Calu3 (cell line): Measurements from ENCODE around the gene TRIO. TPM values are rescaled to one million over a fixed set of nuclear protein-coding genes. Genes with fewer than 3 reads are reported as not detected.

ENCODE experiments used
- BruUV-seq: library from RNA; stranded (reverse); fragments of 400-500 nt; replicated peaks from 2 replicates; lab custom pipeline; 2021; lab: Mats Ljungman, UMichigan
- CTCF ChIA-PET: fragments of 300-600 bp; sonication (Branson Sonifier 250); formaldehyde crosslinking; loops from one replicate; lab custom pipeline; 2022; ENCODE audit warnings: antibody characterized with exemption; lab: Charles Lee
- DNase-seq: peaks from one replicate; pipeline ENCODE4 v3.0.0; 2022
- H3K27ac Mint-ChIP-seq: one replicate; pipeline ENCODE4 v1.8.0; 2022; ENCODE audit warnings: mixed read lengths; ENCODE audit not compliant: unreplicated experiment
- H3K27me3 Mint-ChIP-seq: one replicate; pipeline ENCODE4 v1.8.0; 2022; ENCODE audit warnings: mixed read lengths; ENCODE audit not compliant: unreplicated experiment
- H3K36me3 Mint-ChIP-seq: one replicate; pipeline ENCODE4 v1.8.0; 2022; ENCODE audit warnings: mild to moderate bottlenecking, moderate library complexity, mixed read lengths; ENCODE audit not compliant: insufficient read depth, unreplicated experiment
- H3K4me1 Mint-ChIP-seq: one replicate; pipeline ENCODE4 v1.8.0; 2022; ENCODE audit warnings: mild to moderate bottlenecking, low read depth, mixed read lengths; ENCODE audit not compliant: unreplicated experiment
- H3K4me3 Mint-ChIP-seq: one replicate; pipeline ENCODE4 v1.8.0; 2022; ENCODE audit warnings: mild to moderate bottlenecking, low read depth, moderate library complexity, mixed read lengths; ENCODE audit not compliant: unreplicated experiment
- H3K9me3 Mint-ChIP-seq: one replicate; pipeline ENCODE4 v1.8.0; 2022; ENCODE audit warnings: low read depth, mixed read lengths; ENCODE audit not compliant: unreplicated experiment
- intact Hi-C: fragments of 100-400 bp; cut with micrococcal nuclease; formaldehyde crosslinking; loops from one replicate; pipeline ENCODE4 v1.10.0; 2022; ENCODE audit not compliant: unreplicated experiment
- total RNA-seq: library from RNA; stranded (reverse); gene quantifications from 2 replicates; pipeline ENCODE4 v1.2.3, GENCODE V29; 2022
- TF ChIP-seq, protein P1 (sequence below): fragments of 200-600 bp; IDR thresholded peaks from one replicate; pipeline ENCODE4 v1.8.0; 2022; ENCODE audit warnings: antibody characterized with exemption; ENCODE audit not compliant: unreplicated experiment

Gene TRIO
- total RNA-seq, 1 experiment from 2014 or later = 183 TPM

DNA sequence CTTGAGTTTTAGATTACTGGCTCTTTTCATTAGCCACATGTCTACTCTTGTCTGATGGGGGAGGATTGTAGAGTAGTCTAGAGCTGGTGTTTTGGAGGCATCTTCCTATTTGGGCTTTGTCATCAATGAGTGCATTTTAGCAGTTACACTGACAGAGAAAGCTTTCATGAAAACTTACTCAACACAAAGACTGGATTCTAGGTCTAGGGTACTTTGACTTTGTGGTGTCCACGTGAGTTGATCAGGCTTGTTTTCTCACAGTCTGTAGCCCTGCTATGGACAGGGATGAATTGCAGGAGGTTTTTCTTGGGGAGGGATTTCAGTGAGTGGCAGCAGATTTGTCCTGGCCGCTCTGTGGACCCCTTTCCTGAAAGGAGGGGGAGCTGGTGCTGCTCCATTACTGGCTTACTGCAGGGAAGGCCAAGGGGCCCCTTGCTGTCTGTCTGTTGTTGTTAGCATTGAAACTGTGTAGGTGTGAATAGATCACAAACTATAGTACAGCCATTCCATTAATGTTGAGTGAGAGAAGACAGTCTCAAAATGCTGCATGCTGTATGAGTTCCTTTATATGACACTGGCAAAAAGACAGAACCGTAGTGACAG, 6.6 kb downstream of the TRIO start:
- intact Hi-C loops = loop anchor here (5.0 kb wide), 1 partner anchor 162 kb away; no protein-coding TSS in a partner anchor
- no peaks in the 10 kb centered on the region for H3K27me3 Mint-ChIP-seq
- TF ChIP-seq, protein P1, sequence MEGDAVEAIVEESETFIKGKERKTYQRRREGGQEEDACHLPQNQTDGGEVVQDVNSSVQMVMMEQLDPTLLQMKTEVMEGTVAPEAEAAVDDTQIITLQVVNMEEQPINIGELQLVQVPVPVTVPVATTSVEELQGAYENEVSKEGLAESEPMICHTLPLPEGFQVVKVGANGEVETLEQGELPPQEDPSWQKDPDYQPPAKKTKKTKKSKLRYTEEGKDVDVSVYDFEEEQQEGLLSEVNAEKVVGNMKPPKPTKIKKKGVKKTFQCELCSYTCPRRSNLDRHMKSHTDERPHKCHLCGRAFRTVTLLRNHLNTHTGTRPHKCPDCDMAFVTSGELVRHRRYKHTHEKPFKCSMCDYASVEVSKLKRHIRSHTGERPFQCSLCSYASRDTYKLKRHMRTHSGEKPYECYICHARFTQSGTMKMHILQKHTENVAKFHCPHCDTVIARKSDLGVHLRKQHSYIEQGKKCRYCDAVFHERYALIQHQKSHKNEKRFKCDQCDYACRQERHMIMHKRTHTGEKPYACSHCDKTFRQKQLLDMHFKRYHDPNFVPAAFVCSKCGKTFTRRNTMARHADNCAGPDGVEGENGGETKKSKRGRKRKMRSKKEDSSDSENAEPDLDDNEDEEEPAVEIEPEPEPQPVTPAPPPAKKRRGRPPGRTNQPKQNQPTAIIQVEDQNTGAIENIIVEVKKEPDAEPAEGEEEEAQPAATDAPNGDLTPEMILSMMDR = no peak
- CTCF ChIA-PET = no interaction called here
- peak overlapping the region; percentile 54 for H3K27ac Mint-ChIP-seq
- H3K4me3 Mint-ChIP-seq = peak overlapping the region; percentile 49
- peaks cover 43% of the 10 kb centered on the region for H3K4me1 Mint-ChIP-seq
- H3K9me3 Mint-ChIP-seq = no peaks in the 10 kb centered on the region
- peaks cover 41% of the 10 kb centered on the region for H3K36me3 Mint-ChIP-seq
- no TSS peak for BruUV-seq
- no peak for DNase-seq

DNA sequence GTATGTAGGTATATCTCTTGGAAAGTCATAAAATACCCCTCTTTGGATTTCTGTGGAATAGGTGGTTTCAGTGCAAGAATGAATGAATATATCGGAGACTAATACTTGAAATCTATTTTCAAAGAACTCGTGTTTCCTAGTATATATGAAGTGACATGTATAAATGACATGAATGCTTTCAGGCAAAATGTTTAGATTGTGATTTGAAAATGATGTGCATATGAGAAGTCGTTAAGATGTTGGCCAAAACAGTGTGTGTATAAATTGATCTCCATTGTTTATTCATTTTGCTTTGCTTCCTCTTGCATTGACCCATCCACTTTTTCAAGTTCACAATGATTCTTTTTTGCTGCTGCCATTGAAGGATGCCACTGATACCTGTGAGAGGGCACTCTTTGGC, 8.3 kb downstream of the TRIO start:
- TF ChIP-seq, protein P1 = no peak
- H3K27ac Mint-ChIP-seq = no peak overlapping the region
- CTCF ChIA-PET = no interaction called here
- peaks cover 39% of the 10 kb centered on the region for H3K4me1 Mint-ChIP-seq
- no peaks in the 10 kb centered on the region for H3K27me3 Mint-ChIP-seq
- H3K4me3 Mint-ChIP-seq = no peak overlapping the region
- H3K36me3 Mint-ChIP-seq = peaks cover 24% of the 10 kb centered on the region
- no peaks in the 10 kb centered on the region for H3K9me3 Mint-ChIP-seq
- no peak for DNase-seq
- intact Hi-C loops = no loop called here
- no TSS peak for BruUV-seq

DNA sequence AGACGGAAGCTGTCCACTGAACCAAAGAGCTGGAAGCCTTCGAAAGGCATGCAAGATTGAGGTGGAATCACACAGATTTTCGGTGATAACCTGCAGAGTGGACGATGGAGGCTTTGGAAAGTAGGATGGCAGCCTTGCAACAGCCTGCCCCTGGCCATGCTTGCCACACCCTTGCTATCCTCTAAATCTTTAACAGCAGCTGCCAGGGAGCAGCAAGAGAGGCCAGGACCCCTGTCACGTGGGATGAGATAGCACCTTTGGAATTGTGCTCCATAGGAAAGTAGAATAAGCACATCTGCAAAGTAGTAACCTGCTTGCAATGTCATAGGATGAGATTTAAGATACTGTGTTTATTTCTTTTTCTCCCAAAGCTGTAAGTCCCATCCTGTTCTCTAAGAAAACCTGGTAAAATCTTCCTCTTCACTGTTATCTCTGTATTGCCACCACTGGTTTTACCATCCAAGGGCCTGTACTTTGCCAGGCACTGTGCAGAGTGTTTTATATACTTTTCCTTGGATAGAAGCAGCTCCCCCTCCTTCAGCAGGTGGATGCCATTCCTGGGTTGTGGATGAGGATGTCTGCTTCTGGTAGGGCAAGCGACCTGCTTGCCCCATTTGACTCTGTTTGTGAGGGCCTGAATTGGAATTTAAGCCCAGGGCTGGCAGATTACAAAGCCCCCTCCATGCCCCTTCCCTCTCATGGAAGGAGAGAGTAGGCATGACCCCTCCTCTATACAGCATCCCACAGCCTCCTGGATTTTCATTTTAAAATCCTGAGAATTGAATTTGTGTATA, 10.1 kb downstream of the TRIO start:
- H3K9me3 Mint-ChIP-seq = no peaks in the 10 kb centered on the region
- peak overlapping the region; percentile 82 for H3K27ac Mint-ChIP-seq
- H3K36me3 Mint-ChIP-seq = peaks cover 18% of the 10 kb centered on the region
- peaks cover 20% of the 10 kb centered on the region for H3K4me1 Mint-ChIP-seq
- CTCF ChIA-PET = interaction anchor here (0.9 kb wide), 1 partner anchor 57 kb away, joined by 3 read pairs; no protein-coding TSS in a partner anchor
- peak overlapping the region; percentile 58 for H3K4me3 Mint-ChIP-seq
- intact Hi-C loops = no loop called here
- DNase-seq = no peak
- no TSS peak for BruUV-seq
- TF ChIP-seq, protein P1 = no peak
- no peaks in the 10 kb centered on the region for H3K27me3 Mint-ChIP-seq

DNA sequence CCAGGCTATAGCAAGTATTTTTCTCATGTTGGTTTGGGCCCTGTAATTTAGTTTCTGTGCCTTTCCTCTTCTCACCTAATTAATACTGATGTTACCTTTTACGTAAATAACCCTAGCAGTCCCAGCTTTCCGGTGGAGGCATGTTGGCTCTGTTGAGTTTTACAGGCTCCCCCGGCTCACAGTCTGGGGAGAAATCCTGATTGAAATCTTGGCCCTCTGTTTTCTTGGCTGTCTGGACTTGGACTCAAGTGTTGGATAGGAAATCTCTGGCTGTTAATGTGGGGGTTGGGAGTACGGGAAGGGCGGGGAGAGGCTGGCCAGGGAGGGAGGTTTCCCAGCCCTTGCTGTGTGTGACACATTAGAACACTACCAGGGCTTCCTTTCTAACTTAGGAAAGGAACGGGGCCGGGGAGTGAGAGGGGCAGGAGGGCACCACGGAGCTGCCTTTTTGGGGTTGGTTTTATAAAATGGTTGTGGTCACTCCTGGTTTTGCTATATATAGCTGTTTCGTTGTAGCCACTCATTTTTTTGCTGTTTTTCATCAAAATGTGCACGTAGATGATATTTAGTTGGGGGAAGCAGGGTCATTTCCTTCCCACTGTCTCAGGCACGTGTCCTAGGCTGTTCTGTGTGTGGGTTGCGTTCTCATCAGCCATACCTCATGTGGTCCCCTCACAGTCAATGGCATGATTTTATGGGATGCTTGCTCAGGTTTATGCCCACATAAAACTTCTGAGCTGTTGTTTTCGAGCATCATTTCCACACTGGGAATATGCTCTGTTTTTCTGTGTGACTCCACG, 11.0 kb downstream of the TRIO start:
- intact Hi-C loops = no loop called here
- H3K27ac Mint-ChIP-seq = peak overlapping the region; percentile 82
- BruUV-seq = no TSS peak

More for the DNA sequence above, 11.0 kb downstream of the TRIO start:
- H3K27me3 Mint-ChIP-seq = no peaks in the 10 kb centered on the region
- no peaks in the 10 kb centered on the region for H3K9me3 Mint-ChIP-seq
- peak overlapping the region; percentile 58 for H3K4me3 Mint-ChIP-seq
- TF ChIP-seq, protein P1 = no peak
- peaks cover 14% of the 10 kb centered on the region for H3K36me3 Mint-ChIP-seq
- DNase-seq = peak; percentile 45
- CTCF ChIA-PET = interaction anchor here (1.0 kb wide), 1 partner anchor 116 kb away, joined by 3 read pairs; no protein-coding TSS in a partner anchor
- peaks cover 12% of the 10 kb centered on the region for H3K4me1 Mint-ChIP-seq
